Liver (tissue), 9 donors: Measurements from ENCODE around the gene PADI3. TPM values are rescaled to one million over a fixed set of nuclear protein-coding genes. Genes with fewer than 3 reads are reported as not detected.

ENCODE experiments used
- DNase-seq: peaks from one replicate; pipeline ENCODE4 v3.0.0-alpha.2; 2017; ENCODE audit warnings: low spot score
- H3K27ac ChIP-seq, 2 donors: one replicate each; pipeline ENCODE4 v1.7.0; 2013; ENCODE audit warnings: inconsistent platforms in 2 of 2, low read length in 2 of 2, control low read depth in 1 of 2, low read depth in 1 of 2, mild to moderate bottlenecking in 1 of 2
- H3K27me3 ChIP-seq, 4 donors: one replicate each; pipeline versions ENCODE4 v1.6.1 to v1.7.0; 2013; ENCODE audit warnings: low read length in 3 of 4, inconsistent platforms in 1 of 4, mild to moderate bottlenecking in 1 of 4, moderate library complexity in 1 of 4; ENCODE audit not compliant: control insufficient read depth in 4 of 4, insufficient read depth in 4 of 4
- H3K36me3 ChIP-seq, 4 donors: one replicate each; pipeline versions ENCODE4 v1.6.1 to v1.7.0; 2013; ENCODE audit warnings: low read length in 3 of 4, mild to moderate bottlenecking in 3 of 4, low read depth in 1 of 4, moderate library complexity in 1 of 4; ENCODE audit not compliant: control insufficient read depth in 4 of 4, insufficient read depth in 3 of 4
- H3K4me1 ChIP-seq, 4 donors: one replicate each; pipeline versions ENCODE4 v1.6.1 to v1.7.0; 2013; ENCODE audit warnings: low read length in 3 of 4, mild to moderate bottlenecking in 3 of 4, moderate library complexity in 1 of 4; ENCODE audit not compliant: control insufficient read depth in 4 of 4, insufficient read depth in 4 of 4
- H3K4me3 ChIP-seq, 3 donors: one replicate each; pipeline versions ENCODE4 v1.6.1 to v1.7.0; 2013; ENCODE audit warnings: low read length in 3 of 3, control low read depth in 1 of 3, low read depth in 1 of 3, mild to moderate bottlenecking in 1 of 3
- H3K9ac ChIP-seq, 2 donors: one replicate each; pipeline ENCODE4 v1.7.0; 2013; ENCODE audit warnings: low read length in 2 of 2, mild to moderate bottlenecking in 2 of 2, moderate library complexity in 2 of 2, control low read depth in 1 of 2, low read depth in 1 of 2
- H3K9me3 ChIP-seq, 4 donors: one replicate each; pipeline versions ENCODE4 v1.6.1 to v1.7.0; 2013; ENCODE audit warnings: low read length in 3 of 4; ENCODE audit not compliant: control insufficient read depth in 4 of 4
- EGR1 ChIP-seq, 2 donors: IDR thresholded peaks; 2 replicates each; pipeline ENCODE4 v1.6.1; 2016 to 2018; ENCODE audit warnings: antibody characterized with exemption in 2 of 2, low read depth in 2 of 2
- FOXA1 ChIP-seq: IDR thresholded peaks from 2 replicates; pipeline ENCODE4 v1.6.1; 2016; ENCODE audit warnings: antibody characterized with exemption
- GABPA ChIP-seq, 2 donors: IDR thresholded peaks in 1 of 2; conservative IDR thresholded peaks in 1 of 2; 2 replicates each; pipeline ENCODE4 v1.6.1; 2016; ENCODE audit warnings: antibody characterized with exemption in 2 of 2, mild to moderate bottlenecking in 1 of 2, moderate library complexity in 1 of 2
- HNF4A ChIP-seq, 2 donors: conservative IDR thresholded peaks; 2 replicates each; pipeline ENCODE4 v1.6.1; 2016; ENCODE audit warnings: antibody characterized with exemption in 2 of 2, mild to moderate bottlenecking in 2 of 2
- HNF4G ChIP-seq: IDR thresholded peaks from 2 replicates; pipeline ENCODE4 v1.6.1; 2016; ENCODE audit warnings: antibody characterized with exemption
- JUND ChIP-seq, 2 donors: IDR thresholded peaks; 2 replicates each; pipeline ENCODE4 v1.6.1; 2016; ENCODE audit warnings: antibody characterized with exemption in 2 of 2
- NR2F2 ChIP-seq: IDR thresholded peaks from 2 replicates; pipeline ENCODE4 v1.6.1; 2016; ENCODE audit warnings: antibody characterized with exemption
- RAD21 ChIP-seq, 2 donors: IDR thresholded peaks; 2 replicates each; pipeline ENCODE4 v1.6.1; 2016; ENCODE audit warnings: antibody characterized with exemption in 2 of 2, mild to moderate bottlenecking in 2 of 2
- TAF1 ChIP-seq: conservative IDR thresholded peaks from 2 replicates; pipeline ENCODE4 v1.6.1; 2016; ENCODE audit warnings: antibody characterized with exemption, mild to moderate bottlenecking
- YY1 ChIP-seq: IDR thresholded peaks from 2 replicates; pipeline ENCODE4 v1.6.1; 2016; ENCODE audit warnings: antibody characterized with exemption, mild to moderate bottlenecking
- WGBS: extraction: QIAGEN DNeasy Blood & Tissue Kit; methylation state at CpG from one replicate; pipeline ENCODE4 v1.1.7; 2013; 5-methylcytosine and 5-hydroxymethylcytosine counted together
- polyA plus RNA-seq, 2 donors: library from polyadenylated mRNA; stranded (reverse) in 1 of 2; unstranded in 1 of 2; fragments of 200-250 nt in 1 of 2; fragments of >200 nt in 1 of 2; fragmentation: Nextera tagmentation in 1 of 2; extraction: Ambion mirVana in 1 of 2; gene quantifications; one replicate each; pipeline versions ENCODE4 v1.2.1 to v1.2.3, GENCODE V29; 2013 to 2015
- total RNA-seq, 2 donors: library from RNA; depleted of rRNA; stranded (reverse); fragments of >200 nt; gene quantifications; one replicate each; pipeline ENCODE4 v1.2.3, GENCODE V29; 2014
- TF ChIP-seq, protein P1 (sequence below): fragments of 150-350 bp; IDR thresholded peaks from 2 replicates; pipeline ENCODE4 v1.5.1; 2017; ENCODE audit warnings: improper control_type of control experiment, low read depth, low read length; ENCODE audit not compliant: missing input control
- TF ChIP-seq, protein P2 (sequence below): IDR thresholded peaks from 2 replicates; pipeline ENCODE4 v1.6.1; 2016; ENCODE audit warnings: antibody characterized with exemption
- TF ChIP-seq, protein P3 (sequence below): IDR thresholded peaks from 2 replicates; pipeline ENCODE4 v1.6.1; 2016; ENCODE audit warnings: antibody characterized with exemption, mild to moderate bottlenecking
- TF ChIP-seq, protein P4 (sequence below): IDR thresholded peaks from 2 replicates; pipeline ENCODE4 v1.6.1; 2016; ENCODE audit warnings: antibody characterized with exemption
- donor health status: healthy.
- donor health status: healthy.
- donor health status: healthy.
- donor health status: healthy.
- donor health status: healthy.

PADI3 gene
- total and polyA plus RNA-seq, 4 donors, result not detected

DNA sequence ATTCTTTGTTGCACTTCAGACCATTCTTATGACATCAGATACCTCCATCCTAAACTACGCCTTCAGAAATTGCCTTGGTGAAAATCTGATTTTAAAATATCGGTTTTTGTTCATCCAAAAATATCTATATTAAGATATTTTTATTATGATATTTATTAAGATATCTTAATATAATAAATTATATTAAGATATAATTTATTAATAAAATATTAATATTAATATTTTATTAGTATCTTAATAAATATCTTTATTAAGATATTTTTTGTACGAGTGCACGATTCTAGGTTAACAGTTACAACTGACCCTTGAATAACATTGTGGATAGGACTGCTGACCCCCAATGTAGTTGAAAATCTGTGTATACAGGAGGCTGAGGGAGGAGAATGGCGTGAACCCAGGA lies 80.0 kb downstream of the PADI3 start:
- Histone ChIP-seq H3K27ac (no peak overlapping the region), H3K4me1 (no peaks in the 10 kb centered on the region), H3K27me3 (peaks cover 0 to 4% (median 0%) of the 10 kb centered on the region in 4 donors), H3K9ac (no peak overlapping the region), H3K36me3 (no peaks in the 10 kb centered on the region), H3K4me3 (no peak overlapping the region), H3K9me3 (peaks cover 0 to 11% (median 0%) of the 10 kb centered on the region in 4 donors)
- TF ChIP-seq TAF1, result no peak
- TF ChIP-seq GABPA (IDR thresholded peaks at IDR 0.05 in 1 of 2, conservative IDR thresholded peaks at IDR 0.05 in 1 of 2), result no peak
- TF ChIP-seq, protein P1, sequence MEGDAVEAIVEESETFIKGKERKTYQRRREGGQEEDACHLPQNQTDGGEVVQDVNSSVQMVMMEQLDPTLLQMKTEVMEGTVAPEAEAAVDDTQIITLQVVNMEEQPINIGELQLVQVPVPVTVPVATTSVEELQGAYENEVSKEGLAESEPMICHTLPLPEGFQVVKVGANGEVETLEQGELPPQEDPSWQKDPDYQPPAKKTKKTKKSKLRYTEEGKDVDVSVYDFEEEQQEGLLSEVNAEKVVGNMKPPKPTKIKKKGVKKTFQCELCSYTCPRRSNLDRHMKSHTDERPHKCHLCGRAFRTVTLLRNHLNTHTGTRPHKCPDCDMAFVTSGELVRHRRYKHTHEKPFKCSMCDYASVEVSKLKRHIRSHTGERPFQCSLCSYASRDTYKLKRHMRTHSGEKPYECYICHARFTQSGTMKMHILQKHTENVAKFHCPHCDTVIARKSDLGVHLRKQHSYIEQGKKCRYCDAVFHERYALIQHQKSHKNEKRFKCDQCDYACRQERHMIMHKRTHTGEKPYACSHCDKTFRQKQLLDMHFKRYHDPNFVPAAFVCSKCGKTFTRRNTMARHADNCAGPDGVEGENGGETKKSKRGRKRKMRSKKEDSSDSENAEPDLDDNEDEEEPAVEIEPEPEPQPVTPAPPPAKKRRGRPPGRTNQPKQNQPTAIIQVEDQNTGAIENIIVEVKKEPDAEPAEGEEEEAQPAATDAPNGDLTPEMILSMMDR, result no peak
- no peak for TF ChIP-seq NR2F2
- TF ChIP-seq HNF4A (conservative IDR thresholded peaks at IDR 0.05), result no peak
- no peak for TF ChIP-seq RAD21 (IDR thresholded peaks at IDR 0.05)
- TF ChIP-seq HNF4G, result no peak
- TF ChIP-seq, protein P2, sequence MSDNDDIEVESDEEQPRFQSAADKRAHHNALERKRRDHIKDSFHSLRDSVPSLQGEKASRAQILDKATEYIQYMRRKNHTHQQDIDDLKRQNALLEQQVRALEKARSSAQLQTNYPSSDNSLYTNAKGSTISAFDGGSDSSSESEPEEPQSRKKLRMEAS, result no peak
- no peak for TF ChIP-seq YY1
- TF ChIP-seq FOXA1, result no peak
- TF ChIP-seq EGR1 (IDR thresholded peaks at IDR 0.05; ENCODE audit: low read depth in 2 of 2), result no peak
- TF ChIP-seq, protein P3, sequence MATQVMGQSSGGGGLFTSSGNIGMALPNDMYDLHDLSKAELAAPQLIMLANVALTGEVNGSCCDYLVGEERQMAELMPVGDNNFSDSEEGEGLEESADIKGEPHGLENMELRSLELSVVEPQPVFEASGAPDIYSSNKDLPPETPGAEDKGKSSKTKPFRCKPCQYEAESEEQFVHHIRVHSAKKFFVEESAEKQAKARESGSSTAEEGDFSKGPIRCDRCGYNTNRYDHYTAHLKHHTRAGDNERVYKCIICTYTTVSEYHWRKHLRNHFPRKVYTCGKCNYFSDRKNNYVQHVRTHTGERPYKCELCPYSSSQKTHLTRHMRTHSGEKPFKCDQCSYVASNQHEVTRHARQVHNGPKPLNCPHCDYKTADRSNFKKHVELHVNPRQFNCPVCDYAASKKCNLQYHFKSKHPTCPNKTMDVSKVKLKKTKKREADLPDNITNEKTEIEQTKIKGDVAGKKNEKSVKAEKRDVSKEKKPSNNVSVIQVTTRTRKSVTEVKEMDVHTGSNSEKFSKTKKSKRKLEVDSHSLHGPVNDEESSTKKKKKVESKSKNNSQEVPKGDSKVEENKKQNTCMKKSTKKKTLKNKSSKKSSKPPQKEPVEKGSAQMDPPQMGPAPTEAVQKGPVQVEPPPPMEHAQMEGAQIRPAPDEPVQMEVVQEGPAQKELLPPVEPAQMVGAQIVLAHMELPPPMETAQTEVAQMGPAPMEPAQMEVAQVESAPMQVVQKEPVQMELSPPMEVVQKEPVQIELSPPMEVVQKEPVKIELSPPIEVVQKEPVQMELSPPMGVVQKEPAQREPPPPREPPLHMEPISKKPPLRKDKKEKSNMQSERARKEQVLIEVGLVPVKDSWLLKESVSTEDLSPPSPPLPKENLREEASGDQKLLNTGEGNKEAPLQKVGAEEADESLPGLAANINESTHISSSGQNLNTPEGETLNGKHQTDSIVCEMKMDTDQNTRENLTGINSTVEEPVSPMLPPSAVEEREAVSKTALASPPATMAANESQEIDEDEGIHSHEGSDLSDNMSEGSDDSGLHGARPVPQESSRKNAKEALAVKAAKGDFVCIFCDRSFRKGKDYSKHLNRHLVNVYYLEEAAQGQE, result no peak
- no peak for TF ChIP-seq JUND (IDR thresholded peaks at IDR 0.05)
- TF ChIP-seq, protein P4, sequence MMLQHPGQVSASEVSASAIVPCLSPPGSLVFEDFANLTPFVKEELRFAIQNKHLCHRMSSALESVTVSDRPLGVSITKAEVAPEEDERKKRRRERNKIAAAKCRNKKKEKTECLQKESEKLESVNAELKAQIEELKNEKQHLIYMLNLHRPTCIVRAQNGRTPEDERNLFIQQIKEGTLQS, result no peak
- no peak for DNase-seq
- 90% methylated on average over 5 of the region's 5 CpGs for WGBS

DNA sequence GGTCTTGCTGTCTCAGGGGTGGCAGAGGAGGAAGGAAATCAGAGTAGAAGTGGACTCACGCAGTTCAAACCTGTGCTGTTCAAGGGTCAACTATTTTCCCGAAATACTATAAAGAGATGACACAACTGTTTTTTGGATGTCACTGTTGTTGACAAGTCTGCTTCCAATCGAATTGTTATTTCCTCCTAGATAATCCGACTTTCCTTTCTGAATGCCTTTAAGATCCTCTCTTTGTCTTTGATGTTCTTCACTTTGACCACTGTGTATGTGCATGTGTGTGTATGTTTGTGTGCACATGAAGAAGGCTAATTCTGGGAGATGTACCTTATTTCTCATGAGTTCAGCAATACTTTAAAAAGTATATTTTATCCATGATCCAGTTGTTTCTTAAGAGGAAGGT lies 80.7 kb downstream of the PADI3 start:
- Histone ChIP-seq H3K4me1 (no peaks in the 10 kb centered on the region), H3K27ac (no peak overlapping the region), H3K36me3 (no peaks in the 10 kb centered on the region), H3K9ac (no peak overlapping the region), H3K4me3 (no peak overlapping the region), H3K9me3 (peaks cover 0 to 11% (median 0%) of the 10 kb centered on the region in 4 donors), H3K27me3 (peaks cover 0 to 5% (median 0%) of the 10 kb centered on the region in 4 donors)
- TF ChIP-seq, protein P4, result no peak
- WGBS, result 52% methylated on average over 4 of the region's 4 CpGs
- DNase-seq, result no peak
